Mammary microvascular endothelial cell (primary cell): ENCODE results near the gene C9orf40. TPM values are rescaled to one million over a fixed set of nuclear protein-coding genes. Genes with fewer than 3 reads are reported as not detected.

Source experiments
- total RNA-seq: library from RNA; depleted of rRNA; stranded (reverse); fragments of >200 nt; gene quantifications from 2 replicates; pipeline ENCODE4 v1.2.3, GENCODE V29; 2015

Gene C9orf40
- total RNA-seq: 9.5 and 10.4 TPM in 2 replicates

DNA sequence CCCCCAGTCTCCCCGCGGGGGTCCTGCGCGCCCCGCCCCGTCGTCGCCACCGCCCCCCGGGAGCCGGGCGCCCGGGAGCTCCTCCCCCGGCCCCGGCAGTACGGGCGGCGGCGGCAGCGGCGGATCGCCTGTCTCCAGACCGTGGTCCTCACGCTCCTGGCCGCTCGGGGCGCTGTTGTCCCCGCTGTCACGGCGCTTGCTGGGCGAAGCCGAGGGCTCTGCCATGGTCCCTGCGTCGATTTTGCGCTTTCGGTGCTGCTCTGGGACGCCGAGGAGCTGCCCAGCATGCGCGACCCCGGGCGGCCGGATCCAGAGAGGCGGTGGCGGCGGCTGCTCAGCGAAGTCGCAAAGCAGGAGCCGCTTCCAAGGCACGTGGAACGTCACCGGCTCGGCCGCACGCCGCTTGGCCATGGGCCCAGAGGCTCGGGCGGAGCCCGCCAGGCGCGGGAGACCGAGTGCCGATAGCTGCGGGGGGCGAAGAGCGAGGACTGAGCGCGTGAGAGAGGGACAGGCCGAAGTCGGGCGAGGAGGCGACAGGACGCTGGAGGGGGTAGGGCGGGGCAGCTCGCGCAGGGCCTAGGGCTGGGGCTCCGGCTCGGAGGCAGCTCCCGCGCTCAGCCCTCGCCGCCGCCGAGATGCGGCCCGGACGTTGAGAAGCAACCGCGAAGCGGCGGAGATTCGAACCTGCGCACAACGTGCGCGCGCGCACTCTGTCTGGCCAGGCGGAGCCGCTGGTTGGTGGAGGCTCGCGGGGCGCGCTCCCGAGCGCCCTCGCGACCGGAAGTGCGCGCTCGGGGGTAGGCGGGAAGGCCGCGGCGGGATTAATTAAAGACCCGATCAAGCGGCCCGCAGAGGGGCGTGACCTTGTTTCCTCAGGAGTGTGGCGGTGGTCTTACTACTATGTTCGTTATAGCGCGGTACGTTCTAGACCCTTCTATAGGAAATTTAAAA lies at the start of gene C9orf40:
Gene C9orf40 (minus strand): TSS at position 712 of the 951 bp plus-strand sequence. CDS start 301 bp downstream, at position 411.

Other genes with a start within 250 kb of the C9orf40 start
- gene TRPM6, start 65.0 kb downstream of the C9orf40 start, total RNA-seq: 0.27 and 0.49 TPM in 2 replicates
- gene CARNMT1, start 75.4 kb upstream of the C9orf40 start, total RNA-seq: 20.3 and 22.1 TPM in 2 replicates
- 25.5 and 30.6 TPM in 2 replicates for gene NMRK1, start 135.2 kb upstream of the C9orf40 start, total RNA-seq
- gene OSTF1, start 135.6 kb upstream of the C9orf40 start, total RNA-seq: 119 and 128 TPM in 2 replicates